Lower lobe of right lung (tissue), 2 donors: Measurements from ENCODE around the gene FGF8. TPM values are rescaled to one million over a fixed set of nuclear protein-coding genes. Genes with fewer than 3 reads are reported as not detected.

ENCODE experiments used
- ATAC-seq, 2 donors: fragments of 200-7000 bp; cut with Tn5 transposase; one replicate each; pipeline ENCODE4 v1.9.1; 2020 to 2022; ENCODE audit warnings: mild to moderate bottlenecking in 2 of 2, moderate library complexity in 2 of 2
- DNase-seq: peaks from one replicate; pipeline ENCODE4 v3.0.0-alpha.2; 2020
- H3K27ac ChIP-seq: fragments of 200-600 bp; one replicate; pipeline ENCODE4 v1.8.0; 2022
- H3K27me3 ChIP-seq: fragments of 200-600 bp; one replicate; pipeline ENCODE4 v1.8.0; 2022; ENCODE audit warnings: low read depth
- H3K36me3 ChIP-seq: fragments of 200-600 bp; one replicate; pipeline ENCODE4 v1.8.0; 2022; ENCODE audit warnings: mild to moderate bottlenecking
- H3K4me1 ChIP-seq: fragments of 200-600 bp; one replicate; pipeline ENCODE4 v1.8.0; 2022
- H3K4me3 ChIP-seq: fragments of 200-600 bp; one replicate; pipeline ENCODE4 v1.8.0; 2022; ENCODE audit warnings: mild to moderate bottlenecking
- H3K9me3 ChIP-seq: fragments of 200-600 bp; one replicate; pipeline ENCODE4 v1.8.0; 2022
- intact Hi-C: fragments of 100-400 bp; cut with DNase I; formaldehyde crosslinking; loops from one replicate; pipeline ENCODE4 v1.11.0; 2022
- total RNA-seq: library from RNA; stranded (reverse); fragmentation: NEBNext Ultra II Directional; extraction: Animal tissue kit (Norgen Biotek cat#: 25700); gene quantifications from one replicate; pipeline ENCODE4 v1.2.1, GENCODE V29; 2021
- TF ChIP-seq, protein P1 (sequence below): fragments of 200-600 bp; IDR thresholded peaks from one replicate; pipeline ENCODE4 v1.8.0; 2022; ENCODE audit warnings: antibody characterized with exemption, mild to moderate bottlenecking
- donor health status: DM: no; HTN: yes; CAD: no; lungs with severe emphysema.

The FGF8 gene
- total RNA-seq, 1 donor from 2014 or later, result not detected

DNA sequence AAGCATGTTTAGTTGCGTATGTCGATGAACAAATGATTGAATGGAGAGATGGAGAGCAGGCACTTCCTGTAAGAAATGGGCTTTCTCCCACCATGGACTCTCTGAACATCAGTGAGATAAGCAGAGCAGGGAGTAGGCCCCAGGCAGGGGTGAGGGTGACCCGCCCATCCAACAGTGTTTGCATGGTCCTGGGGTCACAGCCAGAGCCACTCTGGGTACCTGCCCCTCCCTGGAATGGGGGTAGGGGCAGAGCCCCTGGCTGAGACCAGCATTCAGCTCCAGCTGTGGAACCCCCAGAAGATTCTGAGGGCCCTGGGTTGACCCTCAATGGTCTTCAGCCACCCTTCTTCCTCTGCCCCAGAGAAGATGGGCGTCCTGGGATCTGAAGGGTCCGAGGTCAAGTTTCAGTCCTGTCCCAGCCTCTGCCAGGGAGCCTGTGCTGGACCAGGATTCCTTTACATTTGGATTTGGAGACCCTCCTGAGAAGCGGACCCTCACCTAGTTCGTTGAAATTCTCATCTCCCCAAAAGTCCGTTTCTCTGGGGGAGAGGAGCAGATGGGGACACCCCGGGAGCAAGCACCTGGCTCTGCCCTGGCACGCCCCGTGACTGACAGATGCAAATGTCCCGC lies 2.4 kb upstream of the FGF8 start:
- no peak for ATAC-seq
- H3K27me3 ChIP-seq, result peaks cover 56% of the 10 kb centered on the region
- no peaks in the 10 kb centered on the region for H3K9me3 ChIP-seq
- intact Hi-C loops, result no loop called here
- no peaks in the 10 kb centered on the region for H3K36me3 ChIP-seq
- TF ChIP-seq, protein P1, sequence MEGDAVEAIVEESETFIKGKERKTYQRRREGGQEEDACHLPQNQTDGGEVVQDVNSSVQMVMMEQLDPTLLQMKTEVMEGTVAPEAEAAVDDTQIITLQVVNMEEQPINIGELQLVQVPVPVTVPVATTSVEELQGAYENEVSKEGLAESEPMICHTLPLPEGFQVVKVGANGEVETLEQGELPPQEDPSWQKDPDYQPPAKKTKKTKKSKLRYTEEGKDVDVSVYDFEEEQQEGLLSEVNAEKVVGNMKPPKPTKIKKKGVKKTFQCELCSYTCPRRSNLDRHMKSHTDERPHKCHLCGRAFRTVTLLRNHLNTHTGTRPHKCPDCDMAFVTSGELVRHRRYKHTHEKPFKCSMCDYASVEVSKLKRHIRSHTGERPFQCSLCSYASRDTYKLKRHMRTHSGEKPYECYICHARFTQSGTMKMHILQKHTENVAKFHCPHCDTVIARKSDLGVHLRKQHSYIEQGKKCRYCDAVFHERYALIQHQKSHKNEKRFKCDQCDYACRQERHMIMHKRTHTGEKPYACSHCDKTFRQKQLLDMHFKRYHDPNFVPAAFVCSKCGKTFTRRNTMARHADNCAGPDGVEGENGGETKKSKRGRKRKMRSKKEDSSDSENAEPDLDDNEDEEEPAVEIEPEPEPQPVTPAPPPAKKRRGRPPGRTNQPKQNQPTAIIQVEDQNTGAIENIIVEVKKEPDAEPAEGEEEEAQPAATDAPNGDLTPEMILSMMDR, result no peak
- peaks cover 65% of the 10 kb centered on the region for H3K4me1 ChIP-seq
- H3K4me3 ChIP-seq, result peak overlapping the region; percentile 56
- no peak for DNase-seq
- no peak overlapping the region for H3K27ac ChIP-seq

DNA sequence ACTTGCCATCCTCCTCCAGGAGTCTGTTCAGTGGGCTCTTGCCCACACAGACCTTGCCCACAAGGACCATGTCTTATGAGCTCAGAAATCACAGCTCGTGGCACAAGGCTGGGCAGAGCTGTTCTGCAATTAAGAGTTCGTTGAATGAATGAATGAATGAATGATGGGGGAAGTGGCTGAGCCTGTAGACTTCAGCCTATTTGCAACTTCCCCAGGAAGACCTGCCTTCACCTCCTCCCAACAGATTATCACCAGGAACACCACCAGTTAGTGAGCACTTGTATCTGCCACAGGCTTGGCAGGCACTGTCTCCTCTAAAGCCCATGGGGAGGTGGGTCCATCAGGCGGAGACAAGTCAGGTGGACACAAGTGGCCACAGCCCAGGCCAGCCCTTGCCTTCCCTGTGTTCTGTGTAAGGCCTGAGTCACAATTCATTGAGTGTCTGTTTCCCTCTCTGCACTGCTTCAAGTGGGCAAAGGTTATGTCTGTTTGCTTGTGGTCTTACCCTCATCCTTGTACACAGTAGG lies 1.8 kb upstream of the FGF8 start:
- peaks cover 61% of the 10 kb centered on the region for H3K27me3 ChIP-seq
- ATAC-seq, result no peak

DNA sequence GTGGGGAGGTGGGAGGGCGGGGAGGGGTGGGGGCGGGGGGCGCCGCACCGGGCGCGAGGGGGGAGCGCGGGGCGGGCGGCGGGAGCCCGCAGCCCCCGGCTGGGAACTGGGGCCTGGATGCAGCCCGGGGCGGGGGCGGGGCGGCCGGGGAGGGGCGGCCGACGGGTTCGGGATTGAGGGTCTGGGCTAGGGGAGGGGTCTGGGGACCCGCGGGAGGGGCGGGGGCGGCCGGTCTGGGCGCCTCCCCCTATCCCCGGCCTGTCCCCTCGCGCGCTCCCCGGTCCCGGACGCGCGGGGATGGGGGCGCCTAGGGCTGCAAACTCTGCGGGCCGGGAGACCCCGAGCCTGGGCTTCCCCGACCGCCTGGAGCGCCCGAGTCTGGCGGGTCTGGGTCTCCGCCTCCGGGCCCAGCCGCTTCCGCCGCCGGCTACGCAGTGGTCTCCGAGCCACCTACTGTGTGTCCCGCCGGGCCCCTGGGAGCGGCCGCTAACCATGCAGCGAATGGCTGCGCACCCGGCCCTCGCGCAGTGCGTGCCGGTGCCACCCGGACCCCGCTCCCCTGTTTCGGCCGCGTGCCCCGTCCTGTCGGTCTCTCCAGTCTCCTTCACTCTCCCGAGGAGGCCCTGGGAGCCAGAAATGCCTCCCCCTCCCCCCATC lies 375 bp upstream of the FGF8 start:
- peaks cover 74% of the 10 kb centered on the region for H3K27me3 ChIP-seq
- peaks cover 48% of the 10 kb centered on the region for H3K4me1 ChIP-seq
- no peak overlapping the region for H3K27ac ChIP-seq
- peak overlapping the region; percentile 17 for H3K4me3 ChIP-seq
- ATAC-seq (no peak), DNase-seq (no peak)
- intact Hi-C loops, result no loop called here
- TF ChIP-seq, protein P1, result no peak
- no peaks in the 10 kb centered on the region for H3K36me3 ChIP-seq
- no peaks in the 10 kb centered on the region for H3K9me3 ChIP-seq

More for the DNA sequence above, 1.8 kb upstream of the FGF8 start:
- intact Hi-C loops, result no loop called here
- no peak overlapping the region for H3K27ac ChIP-seq
- H3K36me3 ChIP-seq, result no peaks in the 10 kb centered on the region
- DNase-seq, result no peak
- peaks cover 62% of the 10 kb centered on the region for H3K4me1 ChIP-seq
- TF ChIP-seq, protein P1, result no peak
- no peak overlapping the region for H3K4me3 ChIP-seq
- H3K9me3 ChIP-seq, result no peaks in the 10 kb centered on the region

DNA sequence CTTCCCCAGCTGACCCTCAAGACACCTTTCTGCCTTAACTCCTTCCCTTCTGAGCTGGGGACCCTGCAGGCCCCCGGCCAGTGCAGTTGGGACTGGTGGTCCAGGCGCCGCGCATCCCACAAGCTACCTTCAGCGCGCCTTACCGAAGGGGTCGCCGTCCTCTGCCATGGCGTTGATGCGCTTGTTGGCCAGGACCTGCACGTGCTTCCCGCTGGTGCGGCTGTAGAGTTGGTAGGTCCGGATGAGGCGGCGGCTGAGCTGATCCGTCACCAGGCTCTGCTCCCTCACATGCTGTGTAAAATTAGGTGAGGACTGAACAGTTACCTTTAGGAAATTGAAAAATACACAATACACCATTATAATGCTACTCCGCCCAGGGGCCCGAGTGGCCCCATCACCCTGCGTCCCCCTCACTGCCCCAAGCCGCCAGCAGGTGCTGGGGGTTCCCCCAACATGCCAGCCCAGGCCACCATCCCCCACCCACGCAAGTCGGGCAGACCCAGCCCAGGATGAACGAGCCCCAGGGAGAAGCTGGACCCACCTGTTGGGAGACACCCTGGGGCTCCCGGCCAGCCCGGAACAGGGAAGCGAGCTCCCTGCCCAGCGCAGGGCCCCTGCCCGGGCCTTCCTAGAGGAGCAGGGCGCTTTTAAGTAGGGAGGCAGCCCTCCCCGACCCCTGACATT lies 1.2 kb downstream of the FGF8 start:
- DNase-seq, result no peak
- Histone ChIP-seq H3K4me3 (no peak overlapping the region), H3K9me3 (no peaks in the 10 kb centered on the region), H3K27ac (no peak overlapping the region), H3K36me3 (no peaks in the 10 kb centered on the region), H3K4me1 (peaks cover 32% of the 10 kb centered on the region), H3K27me3 (peaks cover 83% of the 10 kb centered on the region)
- TF ChIP-seq, protein P1, result no peak
- intact Hi-C loops, result no loop called here
- no peak for ATAC-seq

DNA sequence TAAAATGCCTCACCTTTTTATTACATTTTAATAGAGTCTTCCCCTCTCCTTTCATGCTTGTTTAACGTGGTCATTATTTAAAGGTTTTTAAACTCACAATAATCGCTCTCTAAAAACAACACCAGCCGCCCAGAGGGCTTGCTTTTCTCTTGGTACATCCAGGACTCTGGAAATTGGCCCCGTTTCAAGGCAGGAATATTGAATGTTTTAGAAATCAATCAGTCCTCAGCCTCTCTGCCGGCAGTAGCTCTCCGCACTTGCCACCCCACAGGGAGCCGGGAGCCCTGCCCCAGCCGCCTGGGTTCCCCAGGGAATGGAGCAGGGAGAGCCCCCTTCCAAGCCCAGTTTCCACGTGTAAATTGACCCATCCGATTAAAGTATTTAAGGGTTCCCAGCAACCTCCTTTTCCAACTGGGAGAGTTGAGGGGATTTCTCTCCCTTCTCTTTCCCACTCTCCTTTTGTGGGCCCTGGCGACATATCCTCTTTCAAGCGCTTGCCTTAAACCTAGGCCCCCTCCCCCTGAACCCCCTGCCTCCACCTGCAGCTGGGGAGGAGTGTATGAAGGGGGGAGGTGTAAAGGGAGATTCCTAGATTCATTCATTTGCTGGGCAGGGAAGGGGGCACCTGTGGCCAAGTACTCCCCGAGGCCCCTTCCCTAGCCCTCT lies 1.9 kb downstream of the FGF8 start:
- Histone ChIP-seq H3K4me1 (peaks cover 26% of the 10 kb centered on the region), H3K9me3 (no peaks in the 10 kb centered on the region), H3K27me3 (peaks cover 81% of the 10 kb centered on the region), H3K27ac (no peak overlapping the region), H3K36me3 (no peaks in the 10 kb centered on the region), H3K4me3 (no peak overlapping the region)
- TF ChIP-seq, protein P1, result no peak
- DNase-seq (no peak), ATAC-seq (no peak)
- intact Hi-C loops, result no loop called here
